Smooth muscle cell (in vitro differentiated cells): Measurements from ENCODE around the gene RFX8. TPM values are rescaled to one million over a fixed set of nuclear protein-coding genes. Genes with fewer than 3 reads are reported as not detected.

Source experiments
- DNase-seq: peaks from one replicate; lab custom pipeline; 2025; ENCODE audit not compliant: unreplicated experiment; lab: John Stamatoyannopoulos, UW
- H2AFZ ChIP-seq: fragments of 200-600 bp; sonication (generic); 2 replicates; pipeline ENCODE4 v1.6.0; 2016; ENCODE audit warnings: antibody characterized with exemption, low read depth, mild to moderate bottlenecking
- H3F3A ChIP-seq: fragments of 200-600 bp; sonication (generic); 2 replicates; pipeline ENCODE4 v1.6.0; 2017; ENCODE audit warnings: antibody characterized with exemption, low read depth
- H3K27ac ChIP-seq: fragments of 200-600 bp; sonication (generic); 2 replicates; pipeline ENCODE4 v1.5.1; 2016; ENCODE audit warnings: low read depth, mild to moderate bottlenecking
- H3K27me3 ChIP-seq: fragments of 200-600 bp; sonication (generic); 2 replicates; pipeline ENCODE4 v1.6.1; 2016; ENCODE audit warnings: low read depth, mild to moderate bottlenecking
- H3K36me3 ChIP-seq: fragments of 200-600 bp; sonication (generic); 2 replicates; pipeline ENCODE4 v1.5.1; 2016; ENCODE audit warnings: low read depth
- H3K4me1 ChIP-seq: fragments of 200-600 bp; sonication (generic); 2 replicates; pipeline ENCODE4 v1.5.1; 2016; ENCODE audit warnings: low read depth
- H3K4me2 ChIP-seq: fragments of 200-600 bp; sonication (generic); 2 replicates; pipeline ENCODE4 v1.6.0; 2016; ENCODE audit warnings: mild to moderate bottlenecking
- H3K4me3 ChIP-seq: fragments of 200-600 bp; sonication (generic); 2 replicates; pipeline ENCODE4 v1.5.1; 2016; ENCODE audit warnings: mild to moderate bottlenecking
- H3K79me2 ChIP-seq: fragments of 200-600 bp; sonication (generic); 2 replicates; pipeline ENCODE4 v1.6.0; 2016; ENCODE audit warnings: low read depth, mild to moderate bottlenecking
- H3K9ac ChIP-seq: fragments of 200-600 bp; sonication (generic); 2 replicates; pipeline ENCODE4 v1.6.0; 2016; ENCODE audit warnings: low read depth
- H3K9me3 ChIP-seq: fragments of 200-600 bp; sonication (generic); replicated peaks from 2 replicates; pipeline ENCODE4 v1.5.1; 2016; ENCODE audit warnings: low read depth
- H4K20me1 ChIP-seq: fragments of 200-600 bp; sonication (generic); 2 replicates; pipeline ENCODE4 v1.6.0; 2016; ENCODE audit warnings: low read depth
- WGBS: methylation state at CpG from one replicate; pipeline ENCODE4 v1.1.7; 2016; ENCODE audit warnings: low lambda C conversion rate; 5-methylcytosine and 5-hydroxymethylcytosine counted together
- polyA plus RNA-seq: library from polyadenylated mRNA; unstranded; fragments of >200 nt; fragmentation: Nextera tagmentation; extraction: Ambion mirVana; gene quantifications from 2 replicates; pipeline ENCODE4 v1.2.1, GENCODE V29; 2016
- total RNA-seq: library from RNA; depleted of rRNA; stranded (reverse); fragments of >200 nt; gene quantifications from 2 replicates; pipeline ENCODE4 v1.2.3, GENCODE V29; 2014
- TF ChIP-seq, protein P1 (sequence below): fragments of 200-600 bp; sonication (generic); IDR thresholded peaks from 2 replicates; pipeline ENCODE4 v1.5.1; 2017; ENCODE audit warnings: borderline replicate concordance, mild to moderate bottlenecking, antibody characterized with exemption; ENCODE audit not compliant: insufficient read depth, poor library complexity, severe bottlenecking

RFX8 gene
- total and polyA plus RNA-seq, 2 experiments from 2014 or later, result 2.3 to 3.0 TPM

DNA sequence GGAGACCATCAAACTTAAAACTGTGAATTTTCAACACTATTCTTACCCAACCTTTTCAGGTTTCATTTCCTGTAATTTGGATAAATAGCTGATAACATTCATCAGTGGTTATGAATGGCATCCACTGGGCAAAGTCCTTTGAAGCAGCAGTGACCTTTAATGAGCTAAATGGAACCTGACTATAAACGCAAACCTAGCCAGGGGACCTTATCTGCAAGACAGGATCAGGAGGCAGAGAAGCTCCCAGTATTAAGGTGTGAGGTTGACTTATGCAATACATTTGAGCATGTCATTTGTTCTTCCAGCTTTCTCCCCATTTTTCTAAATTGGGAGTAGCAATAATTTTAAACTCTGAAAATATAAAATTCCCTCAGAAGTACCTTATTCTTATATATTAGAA, 126.0 kb downstream of the RFX8 start:
- no peaks in the 10 kb centered on the region for H3K4me1 ChIP-seq
- H3K79me2 ChIP-seq, result no peaks in the 10 kb centered on the region
- no peaks in the 10 kb centered on the region for H3K9me3 ChIP-seq
- no peak overlapping the region for H3K4me3 ChIP-seq
- H3F3A ChIP-seq, result no peaks in the 10 kb centered on the region
- 59% methylated on average over 1 of the region's 1 CpG for WGBS
- H3K27me3 ChIP-seq, result no peaks in the 10 kb centered on the region
- H3K36me3 ChIP-seq, result no peaks in the 10 kb centered on the region
- no peak overlapping the region for H2AFZ ChIP-seq
- no peaks in the 10 kb centered on the region for H4K20me1 ChIP-seq
- no peak for DNase-seq
- H3K4me2 ChIP-seq, result no peak overlapping the region
- H3K9ac ChIP-seq, result no peak overlapping the region
- no peak overlapping the region for H3K27ac ChIP-seq
- TF ChIP-seq, protein P1, sequence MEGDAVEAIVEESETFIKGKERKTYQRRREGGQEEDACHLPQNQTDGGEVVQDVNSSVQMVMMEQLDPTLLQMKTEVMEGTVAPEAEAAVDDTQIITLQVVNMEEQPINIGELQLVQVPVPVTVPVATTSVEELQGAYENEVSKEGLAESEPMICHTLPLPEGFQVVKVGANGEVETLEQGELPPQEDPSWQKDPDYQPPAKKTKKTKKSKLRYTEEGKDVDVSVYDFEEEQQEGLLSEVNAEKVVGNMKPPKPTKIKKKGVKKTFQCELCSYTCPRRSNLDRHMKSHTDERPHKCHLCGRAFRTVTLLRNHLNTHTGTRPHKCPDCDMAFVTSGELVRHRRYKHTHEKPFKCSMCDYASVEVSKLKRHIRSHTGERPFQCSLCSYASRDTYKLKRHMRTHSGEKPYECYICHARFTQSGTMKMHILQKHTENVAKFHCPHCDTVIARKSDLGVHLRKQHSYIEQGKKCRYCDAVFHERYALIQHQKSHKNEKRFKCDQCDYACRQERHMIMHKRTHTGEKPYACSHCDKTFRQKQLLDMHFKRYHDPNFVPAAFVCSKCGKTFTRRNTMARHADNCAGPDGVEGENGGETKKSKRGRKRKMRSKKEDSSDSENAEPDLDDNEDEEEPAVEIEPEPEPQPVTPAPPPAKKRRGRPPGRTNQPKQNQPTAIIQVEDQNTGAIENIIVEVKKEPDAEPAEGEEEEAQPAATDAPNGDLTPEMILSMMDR, result no peak

Other genes starting within 250 kb of the RFX8 start
- gene CNOT11, start 222.2 kb downstream of the RFX8 start, total RNA-seq, result 53.8 and 65.2 TPM in 2 replicates
- gene CNOT11, start 222.2 kb downstream of the RFX8 start, polyA plus RNA-seq, result 50.0 and 54.6 TPM in 2 replicates
- 58.3 and 59.2 TPM in 2 replicates for gene RNF149, start 166.4 kb downstream of the RFX8 start, total RNA-seq
- 42.6 and 63.3 TPM in 2 replicates for gene RNF149, start 166.4 kb downstream of the RFX8 start, polyA plus RNA-seq
- gene CREG2, start 87.6 kb downstream of the RFX8 start, total RNA-seq, result 0.54 and 1.2 TPM in 2 replicates
- gene CREG2, start 87.6 kb downstream of the RFX8 start, polyA plus RNA-seq, result 0.62 and 4.0 TPM in 2 replicates
- 90.9 and 107 TPM in 2 replicates for gene MAP4K4, start 222.6 kb upstream of the RFX8 start, total RNA-seq
- gene MAP4K4, start 222.6 kb upstream of the RFX8 start, polyA plus RNA-seq, result 68.9 and 76.9 TPM in 2 replicates